ENCODE data around the gene CRTC3. TPM values are rescaled to one million over a fixed set of nuclear protein-coding genes. Genes with fewer than 3 reads are reported as not detected.

The CRTC3 gene
- total and polyA plus RNA-seq, 2 of the 4 experiments (the other 2 are of a cell fraction), result 4.7 to 14.8 TPM

- BruUV-seq (replicated peaks), result no TSS peak
- CTCF ChIA-PET, result no interaction called here
- H3K4ac ChIP-seq (ENCODE audit: low read depth, low read length), result no peak overlapping the region
Measured at GRCh38 chr15:90623854-90624253, 94.1 kb downstream of the CRTC3 start.

More at GRCh38 chr15:90623854-90624253, 94.1 kb downstream of the CRTC3 start:
- Histone ChIP-seq H3K4me1 (ENCODE audit: control insufficient read depth, insufficient read depth, low read length) (no peaks in the 10 kb centered on the region; the same call in 1 of the 2 replicates), H3K9ac (ENCODE audit: low read depth, low read length) (no peak overlapping the region), H3K56ac (ENCODE audit: extremely low read depth, insufficient read depth, low read length) (no peak overlapping the region), H3K4me3 (ENCODE audit: insufficient read depth, low read depth, low read length) (no peak overlapping the region), H3K23ac (ENCODE audit: low read depth, low read length) (no peak overlapping the region), H2AFZ (replicated peaks; ENCODE audit: low read length, poor library complexity) (no peak overlapping the region), H4K5ac (ENCODE audit: low read depth, low read length) (no peak overlapping the region), H3K36me3 (ENCODE audit: control insufficient read depth, insufficient read depth, low read length) (peaks cover 60% of the 10 kb centered on the region), H2BK5ac (ENCODE audit: low read depth, low read length, poor library complexity, severe bottlenecking) (no peak overlapping the region), H3K79me1 (ENCODE audit: low read depth in 1 of 2, low read length in 2 of 2) (peaks cover 0 to 4% of the 10 kb centered on the region in 2 experiments; a peak in 1 of 4 replicates), H3K4me2 (ENCODE audit: low read depth, low read length) (no peak overlapping the region), H2BK120ac (ENCODE audit: low read depth, low read length) (no peak overlapping the region), H2BK15ac (ENCODE audit: low read depth, low read length) (no peak overlapping the region), H2AK9ac (replicated peaks; ENCODE audit: low read depth, low read length, poor library complexity) (no peak overlapping the region), H3K18ac (ENCODE audit: low read depth, low read length) (no peak overlapping the region), H2AK5ac (ENCODE audit: low read depth, low read length) (no peak overlapping the region), H3K9me3 (ENCODE audit: control insufficient read depth, insufficient read depth, low read length) (no peaks in the 10 kb centered on the region), H3K27me3 (ENCODE audit: control insufficient read depth, insufficient read depth, low read length) (no peaks in the 10 kb centered on the region), H3K9me1 (ENCODE audit: insufficient read depth, low read length) (no peaks in the 10 kb centered on the region), H4K20me1 (ENCODE audit: insufficient read depth, low read length) (no peaks in the 10 kb centered on the region), H2BK20ac (ENCODE audit: low read depth, low read length) (no peak overlapping the region), H3K27ac (ENCODE audit: insufficient read depth, low read length) (no peak overlapping the region), H4K8ac (ENCODE audit: low read depth in 2 of 2, low read length in 2 of 2) (no peak overlapping the region), H3K14ac (replicated peaks; ENCODE audit: low read depth, low read length) (no peak overlapping the region), H4K91ac (ENCODE audit: insufficient read depth, low read depth, low read length) (no peak overlapping the region)
- dilution Hi-C loops (cut with HindIII; ENCODE audit: low sequenced_read_pairs, unreplicated experiment) (no loop called here), intact Hi-C loops (cut with micrococcal nuclease) (no loop called here), in situ Hi-C loops (cut with MboI; ENCODE audit: low sequenced_read_pairs) (no loop called here)
- TF ChIP-seq RFX5 (IDR thresholded peaks at IDR 0.05; ENCODE audit: low read depth, low read length) (no peak), SMC3 (IDR thresholded peaks at IDR 0.05; ENCODE audit: low read depth, low read length) (no peak), CTCF (conservative IDR thresholded peaks at IDR 0.05; ENCODE audit: low read depth, low read length) (no peak), MXI1 (IDR thresholded peaks at IDR 0.05; ENCODE audit: borderline replicate concordance, low read depth, low read length) (no peak), RCOR1 (IDR thresholded peaks at IDR 0.05; ENCODE audit: insufficient replicate concordance, low read length) (no peak), MAZ (IDR thresholded peaks at IDR 0.05; ENCODE audit: borderline replicate concordance, low read depth, low read length) (no peak), NFE2L2 (IDR thresholded peaks at IDR 0.05; ENCODE audit: low read depth, low read length) (no peak), POLR2A (IDR thresholded peaks at IDR 0.05; ENCODE audit: low read depth, low read length) (no peak), MAFK (IDR thresholded peaks at IDR 0.05; ENCODE audit: low read depth, low read length) (no peak), ELK1 (IDR thresholded peaks at IDR 0.05; ENCODE audit: borderline replicate concordance, low read depth, low read length) (no peak)
- DNase-seq, result no peak
- WGBS, 2 experiments (ENCODE audit: extremely low coverage in 2 of 2, insufficient read length in 1 of 2), result 82% methylated on average over 5 of the region's 6 CpGs; no CpG with 5 or more reads in 1 of the 2 experiments
- POLR2A ChIA-PET (ENCODE audit: unreplicated experiment), result no interaction called here
- no peak for ATAC-seq (ENCODE audit: low read depth)
